Activated CD8-positive, alpha-beta memory T cell treated with anti-CD3 and anti-CD28 coated beads, Interleukin-2, amount 50 U/mL, for 24 hours (primary cell): ENCODE results near the gene CCDC184.
"Not testable (repeated sequence)": the region's sequence is repeated elsewhere in the genome, so short reads cannot be mapped to it uniquely, and the experiment has no call there.

Source experiments
- DNase-seq: peaks from one replicate; pipeline ENCODE4 v3.0.0-alpha.2; 2020; ENCODE audit errors: extremely low read depth

CCDC184 gene

DNA sequence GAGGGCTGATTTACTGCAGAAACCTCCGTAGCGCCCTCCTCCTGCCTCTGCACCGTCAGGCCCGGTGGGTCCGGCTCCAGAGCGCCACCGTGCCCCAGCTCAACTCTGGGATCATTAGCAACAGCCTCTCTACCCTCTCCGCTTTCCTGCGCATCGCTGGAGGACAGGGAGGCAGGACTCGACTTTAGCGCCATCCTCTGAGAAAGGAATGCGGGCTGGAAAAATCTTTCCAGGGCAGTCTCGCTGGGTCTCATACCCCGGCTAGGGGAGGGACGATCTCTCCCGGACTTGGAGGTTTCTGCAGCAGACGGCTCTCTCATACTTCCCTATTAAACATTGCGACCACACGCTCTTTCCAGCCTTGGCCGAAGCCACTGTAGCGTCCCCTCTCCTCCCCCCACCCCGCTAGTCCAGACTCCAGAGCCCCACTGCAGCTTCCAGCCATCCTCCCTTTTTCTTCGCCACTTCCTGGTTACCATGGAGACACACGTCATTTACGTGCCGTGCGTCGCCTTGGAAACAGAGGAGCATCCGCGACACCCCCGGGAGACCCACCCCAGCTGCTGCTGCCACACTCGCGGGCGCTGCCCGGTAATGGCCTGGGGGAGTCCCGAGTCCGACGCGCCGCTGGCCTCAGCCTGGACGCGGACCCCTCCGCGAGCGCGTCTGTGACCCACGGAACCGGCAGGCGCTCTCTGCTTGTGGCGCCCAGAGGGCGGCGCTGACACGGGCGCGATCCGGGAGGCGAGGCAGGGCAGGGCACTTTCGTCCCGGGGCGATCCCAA is at the start of gene CCDC184:
Gene CCDC184 (plus strand): TSS at position 554 of the 785 bp plus-strand sequence. CDS start 479 bp downstream, outside the sequence.
- DNase-seq = peak; percentile 54

DNA sequence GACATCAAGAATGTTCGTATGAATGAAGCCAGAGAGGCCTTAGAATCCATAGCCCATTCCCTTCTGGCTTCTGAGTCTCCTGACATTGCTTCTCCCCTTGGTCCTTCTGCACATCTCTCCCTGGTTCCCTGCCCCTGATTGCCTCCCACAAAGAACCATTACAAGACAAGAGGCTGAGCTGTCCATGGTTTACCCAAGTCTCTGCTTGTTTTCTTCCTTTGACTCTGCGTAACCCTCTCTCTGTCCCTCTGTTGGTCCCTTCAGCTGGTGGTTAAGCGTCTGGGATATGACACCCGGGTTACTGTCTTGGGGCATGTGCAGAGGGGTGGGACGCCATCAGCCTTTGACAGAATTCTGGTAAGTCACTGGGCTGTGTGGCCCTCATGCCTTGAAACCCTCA is 48.4 kb upstream of the CCDC184 start:
- no peak for DNase-seq

DNA sequence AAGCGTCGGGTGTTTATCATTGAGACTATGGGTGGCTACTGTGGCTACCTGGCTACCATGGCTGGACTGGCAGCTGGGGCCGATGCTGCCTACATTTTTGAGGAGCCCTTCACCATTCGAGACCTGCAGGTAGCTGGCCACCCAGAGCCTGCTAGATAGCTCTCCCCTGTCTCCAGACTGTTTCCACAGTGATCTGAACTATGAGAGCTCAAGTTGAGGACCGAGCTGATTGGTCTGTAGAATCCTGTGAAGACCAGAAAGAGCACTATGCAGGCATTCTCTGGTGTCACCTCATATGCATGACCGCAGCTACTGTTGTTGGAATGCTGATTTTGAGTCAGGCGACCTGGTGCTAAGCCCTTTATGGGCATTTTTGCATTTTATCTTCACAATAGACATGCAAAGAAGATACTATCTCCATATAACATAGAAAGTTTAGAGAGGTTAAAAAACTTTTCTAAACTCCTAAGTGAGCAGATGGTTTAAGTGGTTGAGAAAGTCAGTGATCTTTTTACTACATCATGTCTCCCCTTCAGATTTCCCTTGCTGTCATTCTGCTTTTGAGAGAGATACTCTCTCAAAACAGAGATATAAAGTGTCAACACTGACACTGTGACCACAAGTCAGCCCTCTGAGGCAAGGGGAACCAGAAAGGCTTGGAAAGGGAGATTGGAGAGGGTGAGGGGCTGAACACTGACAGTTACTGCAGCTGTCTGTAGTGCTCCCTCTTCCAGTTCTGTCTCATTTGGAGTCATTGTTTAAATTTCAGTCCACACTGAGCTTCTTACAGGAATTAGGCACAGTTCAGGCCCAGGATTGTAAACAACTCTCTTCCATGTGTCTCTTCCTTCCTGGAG is 40.4 kb upstream of the CCDC184 start:
- no peak for DNase-seq

DNA sequence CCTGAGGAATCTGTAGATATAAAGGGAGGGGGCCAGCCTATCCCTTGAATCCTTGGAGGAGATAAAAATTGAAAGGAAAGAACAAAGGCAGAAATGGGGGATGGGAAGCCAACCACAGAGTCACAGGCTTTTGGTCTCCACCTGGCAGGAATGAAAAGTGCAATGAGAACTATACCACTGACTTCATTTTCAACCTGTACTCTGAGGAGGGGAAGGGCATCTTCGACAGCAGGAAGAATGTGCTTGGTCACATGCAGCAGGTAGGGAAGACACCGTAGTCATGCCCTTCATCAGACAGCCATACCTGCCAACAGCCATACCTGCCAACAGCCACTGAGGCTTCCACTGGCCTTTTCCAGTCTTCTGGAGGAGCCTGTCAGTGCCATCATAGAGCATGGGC is 39.5 kb upstream of the CCDC184 start:
- DNase-seq = no peak

DNA sequence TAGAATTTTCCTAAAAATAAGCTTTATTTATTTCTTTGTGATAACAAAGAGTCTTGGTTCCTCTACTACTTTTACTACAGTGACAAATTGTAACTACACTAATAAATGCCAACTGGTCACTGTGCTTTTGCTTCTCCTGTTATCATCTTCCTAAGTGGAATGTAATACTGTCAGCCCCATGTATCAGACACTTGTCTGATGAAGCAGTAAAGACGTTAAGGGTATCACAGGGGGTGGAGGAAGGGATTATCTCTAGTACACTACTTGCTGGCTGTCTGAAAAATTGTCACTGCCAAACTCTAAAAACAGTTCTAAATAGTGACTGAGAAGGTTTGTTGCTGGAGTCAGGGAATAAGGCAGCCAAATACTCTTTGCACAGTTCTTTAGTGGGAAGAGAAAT is 37.5 kb upstream of the CCDC184 start:
- no peak for DNase-seq

DNA sequence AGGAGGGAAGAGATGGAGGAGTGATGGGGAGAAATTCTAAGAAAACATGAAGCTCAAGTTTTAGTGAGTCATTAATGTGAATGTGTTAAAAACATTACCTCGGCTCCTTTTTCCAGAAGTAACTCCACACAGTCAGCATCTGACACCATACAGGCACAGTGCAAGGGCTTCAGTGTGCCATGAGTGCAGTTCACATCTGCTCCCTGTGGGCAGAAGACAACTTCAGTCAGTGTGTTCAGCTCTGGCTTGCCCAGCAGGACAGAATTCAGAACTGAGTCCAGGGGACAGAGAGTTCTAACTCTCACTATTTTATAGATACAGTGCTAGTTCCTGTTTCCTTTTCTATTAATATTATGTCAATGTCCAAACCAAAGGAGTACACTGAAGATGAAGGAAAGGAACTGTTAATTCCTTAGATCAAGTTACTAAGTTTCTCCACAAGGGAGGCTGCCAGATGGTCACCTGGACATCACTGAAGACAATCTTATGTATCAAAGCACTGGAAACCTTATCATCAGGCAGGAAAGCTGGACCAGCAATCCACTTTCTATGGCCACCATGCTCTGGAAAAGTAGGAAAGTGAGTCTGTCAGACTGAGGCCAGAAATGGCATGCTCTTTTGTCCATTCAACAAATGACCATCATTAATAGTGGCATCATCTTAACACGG is 32.2 kb upstream of the CCDC184 start:
- DNase-seq = no peak

DNA sequence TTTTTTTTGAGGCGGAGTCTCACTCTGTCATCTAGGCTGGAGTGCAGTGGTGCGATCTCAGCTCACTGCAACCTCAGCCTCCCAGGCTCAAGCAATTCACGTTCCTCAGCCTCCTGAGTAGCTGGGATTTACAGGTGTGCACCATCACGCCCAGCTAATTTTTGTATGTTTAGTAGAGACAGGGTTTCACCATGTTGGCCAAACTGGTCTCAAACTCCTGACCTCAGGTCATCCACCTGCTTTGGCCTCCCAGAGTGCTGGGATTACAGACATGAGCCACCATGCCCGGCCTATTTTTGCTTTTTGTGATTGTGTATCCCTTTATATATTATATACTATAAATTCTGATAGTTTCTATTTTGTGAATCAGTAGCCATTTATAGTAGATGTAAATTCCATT is 27.7 kb upstream of the CCDC184 start:
- not testable (repeated sequence) for DNase-seq

DNA sequence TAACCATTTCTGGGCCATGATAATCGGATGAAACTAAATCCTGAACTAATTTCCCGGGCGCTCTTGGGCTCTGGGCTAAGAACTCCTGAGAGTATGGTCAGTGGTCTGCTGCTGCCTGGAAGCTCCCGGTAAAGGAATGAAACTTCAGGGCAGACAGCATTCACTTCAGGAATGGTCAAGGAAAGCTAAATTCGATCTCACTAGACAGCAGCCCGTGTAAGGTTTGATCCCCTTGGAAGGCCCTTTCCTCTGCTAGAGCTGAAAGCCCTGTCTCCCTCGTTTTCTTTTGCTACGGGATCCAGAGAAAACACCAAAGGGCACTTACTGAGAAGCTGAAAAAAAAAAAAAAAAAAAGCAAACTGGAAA is 26.8 kb upstream of the CCDC184 start:
- DNase-seq = no peak

DNA sequence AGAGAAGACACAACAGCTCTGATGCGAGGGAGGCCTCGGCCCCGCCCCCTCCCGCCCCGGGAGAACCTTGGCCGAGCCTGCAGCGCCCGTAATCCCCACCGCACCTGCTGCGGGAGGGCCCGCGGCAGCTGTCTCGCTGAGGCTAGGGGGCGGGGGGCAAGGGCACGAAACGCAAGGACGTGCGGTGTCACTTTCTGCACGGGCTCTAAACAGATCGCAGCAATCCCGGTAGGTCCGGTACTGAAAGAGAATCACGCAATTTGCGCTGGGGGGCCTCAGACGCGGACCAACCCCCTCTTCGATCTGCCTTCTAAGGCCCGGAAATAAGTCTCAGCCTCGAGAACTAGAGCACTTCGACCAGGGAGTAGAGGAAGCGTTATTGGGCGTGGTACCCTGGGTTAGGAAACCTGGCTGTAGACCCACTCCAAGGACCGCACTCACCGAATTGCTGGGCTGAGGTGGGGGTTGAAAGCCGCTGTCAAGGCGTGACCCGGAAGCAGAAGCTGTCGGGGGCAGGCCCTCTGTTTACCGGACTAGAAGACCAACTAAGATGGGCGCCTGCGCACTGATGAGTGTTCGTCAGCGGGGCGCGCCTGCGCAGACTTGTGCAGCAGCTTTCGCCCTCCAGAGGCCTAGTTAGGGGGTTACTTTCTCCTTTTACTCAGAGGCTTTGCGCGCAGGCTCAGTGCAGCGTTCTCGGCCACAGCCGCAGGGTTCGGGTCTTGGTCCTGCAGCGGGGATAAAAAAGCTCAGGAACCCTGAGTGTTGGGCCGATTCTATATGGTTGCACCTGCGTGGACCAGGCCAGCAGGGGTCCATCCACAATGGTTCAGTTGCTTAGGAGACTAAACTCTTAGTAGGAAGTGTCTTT is 26.2 kb upstream of the CCDC184 start, which contains the start of gene ASB8:
Gene ASB8 (minus strand): TSS at position 498 of the 871 bp plus-strand sequence. CDS start 4,019 bp downstream, outside the sequence.
- peak; percentile 97 for DNase-seq

DNA sequence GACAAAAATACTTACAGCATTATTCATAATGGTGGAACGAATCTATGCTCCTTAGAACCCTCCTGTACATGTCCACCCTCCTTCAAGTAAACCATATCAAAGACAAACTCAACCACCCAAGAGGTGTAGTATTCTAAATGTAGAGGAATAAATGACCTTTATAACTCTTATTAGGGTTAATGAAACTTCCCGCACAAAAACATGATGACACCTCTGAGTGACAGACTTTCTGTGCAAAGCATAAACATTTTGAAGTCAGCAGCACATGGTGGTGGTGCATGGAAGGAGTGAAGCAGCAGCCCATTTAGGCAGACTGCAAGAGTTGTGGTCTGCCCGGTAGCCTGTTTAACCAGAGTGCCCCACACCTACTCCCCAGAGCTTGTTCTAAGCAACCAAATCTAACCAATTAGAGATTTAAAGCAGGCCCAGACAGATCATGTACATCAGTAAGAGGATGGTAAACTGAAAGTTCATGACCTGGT is 25.5 kb upstream of the CCDC184 start:
- no peak for DNase-seq

DNA sequence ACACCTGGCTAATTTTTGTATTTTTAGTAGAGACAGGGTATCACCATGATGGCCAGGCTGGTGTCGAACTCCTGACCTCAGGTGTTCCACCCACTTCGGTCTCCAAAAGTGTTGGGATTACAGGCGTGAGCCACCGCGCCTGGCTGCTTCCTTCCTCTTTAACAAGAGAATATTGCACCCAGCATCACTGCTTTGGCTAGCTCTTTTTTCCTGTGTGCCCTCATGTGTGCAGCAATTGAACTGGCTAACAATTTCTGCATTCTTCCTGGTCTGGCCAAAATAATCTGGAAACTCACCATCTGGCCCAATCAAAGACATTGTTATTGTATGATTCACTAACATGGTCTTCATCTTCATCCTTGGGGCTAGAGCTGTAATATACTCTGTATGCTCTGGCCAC is 23.4 kb upstream of the CCDC184 start:
- DNase-seq = no peak

DNA sequence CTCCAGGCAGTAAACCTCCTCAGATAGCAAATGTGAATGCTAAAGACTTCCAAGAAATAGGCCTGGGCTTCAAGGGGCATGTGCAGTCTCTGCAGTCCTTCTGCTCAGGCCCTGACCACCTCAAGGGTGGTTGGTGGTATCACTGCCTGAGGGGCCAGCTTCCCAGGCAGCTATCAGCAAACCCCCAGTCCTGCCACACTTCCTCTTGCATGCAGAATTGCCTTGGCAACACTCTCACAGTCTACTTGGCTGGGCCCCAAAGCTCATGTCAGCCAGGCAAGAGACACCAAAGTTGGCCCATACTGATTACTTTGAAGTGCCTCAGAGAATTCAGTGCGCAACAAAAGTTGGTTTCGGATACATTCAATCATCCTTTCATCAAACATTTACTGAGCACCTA is 22.6 kb upstream of the CCDC184 start:
- DNase-seq = no peak

DNA sequence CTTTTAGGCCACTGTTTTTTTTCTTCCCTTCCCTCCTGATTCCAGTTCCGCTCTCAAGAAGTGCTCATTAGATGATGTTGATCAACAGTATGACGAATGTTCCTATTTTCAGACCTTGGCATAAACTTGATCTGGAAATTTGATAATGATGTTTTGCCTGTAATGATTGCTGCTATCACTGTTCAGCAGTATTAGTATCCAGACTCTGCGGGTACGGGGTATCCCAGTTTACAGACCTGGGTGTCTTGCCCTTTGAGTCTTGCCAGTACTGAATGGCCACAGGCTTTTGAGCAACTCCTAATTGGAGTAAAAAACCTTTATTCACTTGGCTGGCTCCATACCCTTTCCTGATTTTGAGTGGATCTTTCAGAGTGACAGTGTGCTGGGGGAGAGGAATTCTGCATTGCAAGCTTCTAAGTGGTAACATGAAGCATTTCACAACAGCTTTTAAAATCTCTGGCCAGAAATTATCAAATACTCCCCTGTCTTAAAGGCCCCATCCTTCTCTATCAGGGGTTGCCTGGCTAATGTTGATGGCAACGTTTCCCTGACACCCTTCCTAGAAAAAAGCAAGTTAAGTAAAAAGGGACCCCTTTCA is 20.2 kb upstream of the CCDC184 start:
- DNase-seq = no peak

DNA sequence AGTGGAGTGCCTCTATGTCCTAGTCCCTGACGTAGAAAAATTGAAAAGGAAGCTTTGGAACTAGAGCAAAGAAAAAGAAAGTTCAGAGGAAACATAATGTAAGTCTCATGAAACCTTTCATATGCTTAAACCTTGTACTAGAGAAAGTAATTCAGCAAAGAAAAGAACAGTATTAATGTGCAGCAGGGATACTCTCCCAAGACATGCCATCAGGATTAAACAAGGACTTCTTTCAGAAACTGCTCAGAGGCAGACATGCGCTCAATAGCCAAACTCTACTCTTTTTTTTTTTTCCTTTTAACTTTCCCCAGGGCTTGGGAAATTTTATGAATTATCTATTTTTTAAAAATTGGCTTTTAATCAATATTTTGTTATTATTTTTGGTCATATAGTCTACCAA is 19.0 kb upstream of the CCDC184 start:
- DNase-seq = no peak

DNA sequence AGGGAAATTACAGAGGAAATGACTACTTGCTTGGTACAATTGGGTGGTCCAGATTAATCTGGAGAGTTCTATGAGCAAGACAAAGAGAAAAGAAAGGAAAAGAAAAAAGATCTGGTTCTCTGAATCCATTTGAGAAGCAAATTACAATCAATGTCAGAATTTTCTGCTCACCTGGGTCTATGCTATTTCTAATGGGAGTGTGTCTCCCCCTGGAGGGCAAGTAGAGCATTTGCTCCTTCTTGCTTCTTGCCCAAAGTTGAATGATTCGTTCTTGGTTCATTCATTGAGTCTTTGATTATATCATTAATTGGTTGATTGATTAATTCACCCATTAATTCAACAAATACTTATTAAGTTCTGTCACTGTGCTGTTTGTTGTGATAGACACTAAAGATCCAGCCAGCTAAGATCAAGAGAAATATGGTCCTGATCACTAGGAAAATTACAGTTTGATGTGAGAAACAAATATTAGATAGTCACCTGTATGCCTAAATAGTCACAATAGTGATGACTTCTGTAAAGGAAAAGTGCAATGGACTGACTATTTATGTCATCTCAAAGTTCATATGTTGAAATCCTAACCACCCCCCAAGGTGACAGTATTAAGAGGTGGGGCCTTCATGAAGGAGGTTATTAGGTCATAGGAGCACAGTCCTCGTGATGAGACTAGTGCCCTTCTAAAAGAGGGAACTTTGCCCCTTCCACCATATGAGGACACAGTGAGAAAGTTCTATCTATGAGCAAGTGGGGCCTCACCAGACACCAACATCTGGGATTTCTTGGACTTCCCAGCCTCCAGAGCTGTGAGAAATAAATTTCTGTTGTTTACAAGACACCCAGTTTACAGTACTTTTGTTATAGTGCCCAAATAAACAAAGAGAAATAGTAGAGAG is 18.1 kb upstream of the CCDC184 start:
- DNase-seq = no peak

DNA sequence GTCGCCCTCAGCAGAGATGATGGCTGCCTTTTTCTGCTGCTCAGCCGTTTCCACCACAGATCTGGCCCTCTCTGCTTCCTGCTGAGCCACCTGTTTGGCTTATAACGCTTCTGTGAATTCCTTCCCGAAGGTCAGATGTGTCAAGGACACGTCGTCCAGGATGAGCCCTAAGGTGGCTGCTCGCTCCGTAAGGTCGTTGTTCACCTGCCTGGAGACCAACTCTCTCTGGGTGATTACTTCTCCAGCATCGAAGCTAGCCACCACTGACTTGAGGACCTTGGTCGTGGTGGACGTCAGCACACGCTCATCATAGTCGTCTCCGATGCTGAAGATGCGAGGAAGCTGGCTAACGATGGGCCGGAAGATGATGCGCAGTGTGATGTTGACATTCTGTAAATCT is 14.4 kb upstream of the CCDC184 start:
- DNase-seq = no peak

DNA sequence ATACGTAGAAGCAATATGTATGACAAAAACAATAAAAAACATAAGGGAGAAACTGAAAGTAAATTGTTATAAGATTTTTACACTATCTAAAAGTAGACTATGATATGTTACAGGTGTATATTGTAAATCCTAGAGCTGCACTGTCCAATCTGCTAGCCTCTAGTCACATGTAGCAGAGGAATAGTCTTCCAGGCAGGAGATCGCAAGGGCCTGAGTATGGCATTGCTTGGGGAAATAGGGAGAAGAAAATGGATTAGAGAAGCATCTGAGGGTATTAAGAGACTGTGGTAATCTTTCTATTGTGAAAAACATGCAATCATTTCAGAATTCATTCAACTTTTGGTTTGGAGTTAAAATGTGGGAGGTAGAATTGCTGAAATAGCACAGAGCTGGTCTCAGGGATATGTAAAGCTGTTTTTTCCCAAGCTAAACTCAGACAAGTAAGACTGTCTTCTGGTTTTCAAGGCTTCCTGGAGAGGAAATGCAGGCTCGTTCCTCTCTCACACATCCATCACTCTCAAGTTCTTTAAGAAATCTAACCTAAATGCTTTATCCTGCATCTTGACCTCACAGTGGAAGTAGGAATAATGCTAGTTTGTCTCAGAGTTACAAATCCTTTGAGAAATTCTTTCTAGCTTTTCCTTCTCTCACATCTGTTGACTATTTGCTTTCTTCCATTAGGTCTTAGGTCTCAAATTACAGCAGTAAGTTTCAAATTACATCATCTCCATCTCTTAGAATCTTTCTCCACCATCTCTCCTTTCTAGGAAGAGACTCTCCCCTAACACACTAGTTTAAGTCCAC is 7.6 kb upstream of the CCDC184 start:
- DNase-seq = no peak

DNA sequence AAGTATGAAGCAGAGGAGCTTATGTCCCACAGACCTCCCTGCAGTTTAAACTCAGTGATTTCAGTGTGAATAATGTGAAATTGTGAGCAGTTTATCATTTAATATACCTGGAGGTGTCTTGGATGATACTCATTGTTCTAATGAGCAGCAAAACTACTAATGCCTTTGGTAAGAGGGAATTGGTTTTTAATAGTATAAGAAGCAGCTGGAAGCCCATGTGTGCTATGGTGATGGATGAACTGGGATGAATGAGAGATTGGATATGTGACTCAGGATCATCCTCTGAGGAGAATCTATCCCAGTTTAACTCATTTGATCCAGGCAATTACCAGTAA is 7.1 kb upstream of the CCDC184 start:
- no peak for DNase-seq

DNA sequence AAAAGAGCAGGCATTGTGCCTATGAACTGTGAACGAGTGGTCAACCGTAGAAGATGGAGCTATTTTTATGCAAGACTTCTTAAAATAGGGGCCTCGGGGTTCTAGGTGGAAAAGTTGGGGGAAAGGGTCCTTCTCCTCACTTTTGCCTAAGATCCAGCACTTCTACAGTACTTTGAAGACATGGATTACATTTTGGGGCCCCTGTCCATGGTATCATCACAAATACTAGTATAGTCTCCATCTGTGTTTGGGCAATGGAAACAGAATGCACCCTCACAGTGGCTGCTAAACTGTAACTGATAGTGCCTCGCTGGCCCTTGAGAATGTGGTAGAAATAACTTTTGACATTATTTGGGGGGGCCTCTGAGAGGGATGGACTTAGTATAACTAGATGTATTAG is 5.5 kb upstream of the CCDC184 start:
- DNase-seq = no peak
